H1 (cell line): ENCODE measurements around the gene GBP6. TPM values are rescaled to one million over a fixed set of nuclear protein-coding genes. Genes with fewer than 3 reads are reported as not detected.
"Not testable (repeated sequence)": the region's sequence is repeated elsewhere in the genome, so short reads cannot be mapped to it uniquely, and the experiment has no call there.

Experiments used
- CTCF ChIA-PET: fragments of 300-600 bp; sonication (Branson Sonifier 250); formaldehyde crosslinking; loops from one replicate; lab custom pipeline; 2021; ENCODE audit not compliant: partially characterized antibody; lab: Charles Lee
- POLR2A ChIA-PET: fragments of 300-600 bp; sonication (Branson Sonifier 250); formaldehyde crosslinking; loops from one replicate; lab custom pipeline; 2021; ENCODE audit warnings: inconsistent platforms; ENCODE audit not compliant: partially characterized antibody; lab: Charles Lee
- DNase-seq, 2 experiments: peaks; one replicate each; pipeline versions ENCODE4 v3.0.0 to v3.0.0-alpha.2; 2010 to 2022; ENCODE audit warnings: low spot score in 2 of 2, low read depth in 1 of 2, mixed read lengths in 1 of 2
- FAIRE-seq: peaks from 2 replicates; lab custom pipeline; 2011; peaks lifted over from hg19 to GRCh38; lab: Jason Lieb, UNC
- H2AFZ ChIP-seq: 2 replicates; pipeline ENCODE4 v1.8.1; 2012; ENCODE audit warnings: low read length, inconsistent platforms
- H2AK5ac ChIP-seq: 2 replicates; pipeline ENCODE4 v1.6.1; 2013; ENCODE audit warnings: low read depth, low read length
- H2BK120ac ChIP-seq: replicated peaks from 2 replicates; pipeline ENCODE3; 2013; ENCODE audit warnings: low read depth, low read length, inconsistent platforms
- H2BK12ac ChIP-seq: 2 replicates; pipeline ENCODE4 v1.6.1; 2013; ENCODE audit warnings: low read depth, low read length
- H2BK15ac ChIP-seq: 2 replicates; pipeline ENCODE4 v1.6.1; 2013; ENCODE audit warnings: low read length
- H2BK20ac ChIP-seq: 2 replicates; pipeline ENCODE4 v1.6.1; 2013; ENCODE audit warnings: low read length
- H2BK5ac ChIP-seq: 2 replicates; pipeline ENCODE4 v1.6.1; 2013; ENCODE audit warnings: low read depth, low read length
- H3K14ac ChIP-seq: 2 replicates; pipeline ENCODE4 v1.6.1; 2013; ENCODE audit warnings: inconsistent platforms; ENCODE audit not compliant: insufficient read length
- H3K18ac ChIP-seq: 2 replicates; pipeline ENCODE4 v1.6.1; 2013; ENCODE audit warnings: low read length; ENCODE audit errors: extremely low read depth
- H3K23ac ChIP-seq: 2 replicates; pipeline ENCODE4 v1.6.1; 2013; ENCODE audit warnings: inconsistent platforms; ENCODE audit not compliant: insufficient read length
- H3K23me2 ChIP-seq: 2 replicates; pipeline ENCODE4 v1.6.1; 2013; ENCODE audit warnings: low read depth, low read length
- H3K27ac ChIP-seq: 2 replicates; pipeline ENCODE4 v1.6.1; 2011; ENCODE audit warnings: low read depth, low read length, inconsistent platforms
- H3K27me3 ChIP-seq, 4 experiments: replicated peaks in 1 of 4; 1 replicate in 1 of 4; 2 replicates in 3 of 4; pipeline versions ENCODE4 v1.6.1 to v1.8.1; 2011 to 2013; ENCODE audit warnings: low read length in 3 of 4, mild to moderate bottlenecking in 3 of 4, inconsistent platforms in 2 of 4, mixed read lengths in 2 of 4, moderate library complexity in 1 of 4; ENCODE audit not compliant: control insufficient read depth in 3 of 4, insufficient read depth in 3 of 4; ENCODE audit errors: extremely low read depth in 1 of 4
- H3K36me3 ChIP-seq, 4 experiments: 2 replicates each; pipeline versions ENCODE4 v1.6.1 to v1.8.1; 2011 to 2013; ENCODE audit warnings: mild to moderate bottlenecking in 4 of 4, low read length in 3 of 4, moderate library complexity in 2 of 4, control low read depth in 1 of 4, inconsistent platforms in 1 of 4; ENCODE audit not compliant: insufficient read depth in 4 of 4, control insufficient read depth in 2 of 4
- H3K4ac ChIP-seq: replicated peaks from 2 replicates; pipeline ENCODE3; 2013; ENCODE audit warnings: low read length, low read depth, mixed read lengths, inconsistent platforms; ENCODE audit not compliant: insufficient read length
- H3K4me1 ChIP-seq, 4 experiments: replicated peaks in 1 of 4; 1 replicate in 1 of 4; 2 replicates in 3 of 4; pipeline versions ENCODE4 v1.6.1 to v1.8.1; 2011 to 2013; ENCODE audit warnings: low read length in 3 of 4, inconsistent platforms in 2 of 4, mixed read lengths in 1 of 4; ENCODE audit not compliant: insufficient read depth in 4 of 4, control insufficient read depth in 3 of 4
- H3K4me2 ChIP-seq, 2 experiments: 2 replicates each; pipeline versions ENCODE4 v1.6.1 to v1.8.1; 2011 to 2013; ENCODE audit warnings: low read depth in 2 of 2, low read length in 2 of 2, control low read depth in 1 of 2, inconsistent platforms in 1 of 2, mild to moderate bottlenecking in 1 of 2; ENCODE audit not compliant: insufficient read depth in 1 of 2
- H3K4me3 ChIP-seq, 4 experiments: fragments of 200-600, 300-600 bp in 1 of 4; sonication (generic), shearing (Covaris generic), sonication (Bioruptor Twin) in 1 of 4; 2 replicates each; pipeline versions ENCODE4 v1.5.1 to v1.8.1; 2011 to 2016; ENCODE audit warnings: low read length in 4 of 4, low read depth in 3 of 4, control low read depth in 2 of 4, inconsistent platforms in 2 of 4, mild to moderate bottlenecking in 2 of 4, mixed read lengths in 1 of 4, moderate library complexity in 1 of 4; ENCODE audit not compliant: insufficient read depth in 2 of 4; ENCODE audit errors: extremely low read depth in 1 of 4
- H3K56ac ChIP-seq: replicated peaks from 2 replicates; pipeline ENCODE3; 2013; ENCODE audit warnings: low read depth, mild to moderate bottlenecking, mixed read lengths, low read length, inconsistent platforms; ENCODE audit not compliant: insufficient read length
- H3K79me1 ChIP-seq: 2 replicates; pipeline ENCODE4 v1.6.1; 2013; ENCODE audit warnings: low read depth, low read length, control low read depth
- H3K79me2 ChIP-seq, 2 experiments: 2 replicates each; pipeline versions ENCODE4 v1.6.1 to v1.8.1; 2012 to 2013; ENCODE audit warnings: low read length in 2 of 2, mild to moderate bottlenecking in 2 of 2, inconsistent platforms in 1 of 2; ENCODE audit not compliant: insufficient read depth in 2 of 2, control insufficient read depth in 1 of 2
- H3K9ac ChIP-seq, 4 experiments: replicated peaks in 1 of 4; 1 replicate in 1 of 4; 2 replicates in 3 of 4; pipeline versions ENCODE4 v1.6.1 to v1.8.1; 2011 to 2013; ENCODE audit warnings: low read depth in 3 of 4, low read length in 3 of 4, control low read depth in 2 of 4, mild to moderate bottlenecking in 2 of 4, moderate library complexity in 2 of 4, inconsistent platforms in 1 of 4; ENCODE audit errors: extremely low read depth in 1 of 4
- H3K9me3 ChIP-seq, 2 experiments: 2 replicates each; pipeline versions ENCODE4 v1.6.1 to v1.8.1; 2012 to 2013; ENCODE audit warnings: mild to moderate bottlenecking in 2 of 2, moderate library complexity in 2 of 2, control low read depth in 1 of 2, inconsistent platforms in 1 of 2, low read depth in 1 of 2, low read length in 1 of 2, mixed read lengths in 1 of 2; ENCODE audit not compliant: insufficient read depth in 2 of 2
- H4K20me1 ChIP-seq, 2 experiments: replicated peaks in 1 of 2; 2 replicates each; pipeline versions ENCODE3 to v1.8.1; 2011 to 2013; ENCODE audit warnings: inconsistent platforms in 2 of 2, low read length in 2 of 2, mild to moderate bottlenecking in 1 of 2; ENCODE audit not compliant: insufficient read depth in 2 of 2, control insufficient read depth in 1 of 2
- H4K5ac ChIP-seq: 2 replicates; pipeline ENCODE4 v1.6.1; 2013; ENCODE audit warnings: low read length, low read depth, mixed read lengths, inconsistent platforms; ENCODE audit not compliant: insufficient read length
- H4K8ac ChIP-seq: 2 replicates; pipeline ENCODE4 v1.8.0; 2013; ENCODE audit warnings: mild to moderate bottlenecking, moderate library complexity, low read length, inconsistent platforms; ENCODE audit not compliant: insufficient read depth; ENCODE audit errors: extremely low read depth
- H4K91ac ChIP-seq: replicated peaks from 2 replicates; pipeline ENCODE3; 2013; ENCODE audit warnings: low read length, mixed read lengths, inconsistent platforms; ENCODE audit not compliant: insufficient read length
- WGBS, 2 experiments: shearing (Covaris generic) in 1 of 2; methylation state at CpG; one replicate each; pipeline versions ENCODE4 v1.1.6 to v1.1.7; 2013 to 2015; ENCODE audit warnings: low lambda C conversion rate in 2 of 2, mixed read lengths in 2 of 2, inconsistent platforms in 1 of 2, low coverage in 1 of 2, missing lambda C conversion rate in 1 of 2; ENCODE audit not compliant: insufficient replicate concordance in 2 of 2, insufficient coverage in 1 of 2, insufficient read length in 1 of 2; ENCODE audit errors: extremely low coverage in 1 of 2, missing lambda C conversion rate in 1 of 2; 5-methylcytosine and 5-hydroxymethylcytosine counted together
- polyA plus RNA-seq, 7 experiments: library from polyadenylated mRNA; depleted of rRNA in 3 of 7; stranded (reverse) in 5 of 7; unstranded in 2 of 7; fragments of >200 nt in 5 of 7; fragments of 200-250 nt in 2 of 7; gene quantifications; 1 replicate in 5 of 7; 2 replicates in 1 of 7; 4 replicates in 1 of 7; pipeline versions ENCODE4 v1.2.1 to v1.2.3, GENCODE V29; 2011 to 2013; ENCODE audit warnings: missing spikeins in 2 of 7, mixed read lengths in 2 of 7
- total RNA-seq: library from RNA; stranded (reverse); fragmentation: NEBNext Ultra II Directional; extraction: Animal tissue kit (Norgen Biotek cat#: 25700); gene quantifications from 2 replicates; pipeline ENCODE4 v1.2.1, GENCODE V29; 2021

GBP6 gene
- total and polyA plus RNA-seq, 2 of the 8 experiments (the other 6 are each of a cell fraction or from before 2014, with no cell fraction given) = not detected

DNA sequence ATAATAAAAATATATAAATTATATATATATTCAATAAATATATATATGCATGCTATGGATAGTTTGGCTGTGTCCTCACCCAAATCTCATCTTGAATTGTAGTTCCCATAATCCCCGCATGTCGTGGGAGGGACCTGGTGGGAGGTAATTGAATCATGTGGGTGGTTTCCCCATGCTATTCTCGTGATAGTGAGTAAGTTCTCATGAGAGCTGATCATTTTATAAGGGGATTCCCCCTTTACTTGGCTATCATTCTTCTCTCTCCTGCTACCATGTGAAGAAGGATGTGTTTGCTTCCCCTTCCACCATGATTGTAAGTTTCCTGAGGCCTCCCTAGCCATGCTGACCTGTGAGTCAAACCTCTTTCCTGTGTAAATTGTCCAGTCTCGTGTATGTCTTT lies 10.0 kb downstream of the GBP6 start:
- H3K4ac ChIP-seq, H3K36me3 ChIP-seq, H3K23ac ChIP-seq, H3K4me1 ChIP-seq, H3K79me2 ChIP-seq, H2AFZ ChIP-seq, H3K18ac ChIP-seq, POLR2A ChIA-PET, H3K4me3 ChIP-seq, H2BK5ac ChIP-seq, H3K14ac ChIP-seq, DNase-seq, H3K56ac ChIP-seq, H4K8ac ChIP-seq, H3K9ac ChIP-seq, H3K79me1 ChIP-seq, CTCF ChIA-PET, H2BK12ac ChIP-seq, H2BK120ac ChIP-seq, H2BK15ac ChIP-seq, FAIRE-seq, H4K91ac ChIP-seq, H3K27me3 ChIP-seq, H4K5ac ChIP-seq, H3K4me2 ChIP-seq, H3K23me2 ChIP-seq, H2AK5ac ChIP-seq, H3K9me3 ChIP-seq, H2BK20ac ChIP-seq, H4K20me1 ChIP-seq, H3K27ac ChIP-seq: not testable (repeated sequence)
- 95% methylated on average over 4 of the region's 4 CpGs; no CpG with 5 or more reads in 1 of the 2 experiments for WGBS, 2 experiments
